Astrocyte of the cerebellum (primary cell): Measurements from ENCODE around the gene CABCOCO1.

Experiments used
- DNase-seq: peaks from one replicate; pipeline ENCODE4 v3.0.0-alpha.2; 2011; ENCODE audit warnings: low read depth
- H3K4me3 ChIP-seq: 2 replicates; pipeline ENCODE4 v1.5.1; 2011; ENCODE audit warnings: mild to moderate bottlenecking, low read depth, low read length, moderate library complexity
- CTCF ChIP-seq: IDR thresholded peaks from 2 replicates; pipeline ENCODE4 v1.5.1; 2012; ENCODE audit warnings: low read length, low read depth, moderate library complexity, mild to moderate bottlenecking; ENCODE audit errors: missing control alignments
- in situ Hi-C: cut with HindIII; loops from 2 replicates; pipeline ENCODE4 v1.10.0; 2017; ENCODE audit warnings: low sequenced_read_pairs

Gene CABCOCO1

DNA sequence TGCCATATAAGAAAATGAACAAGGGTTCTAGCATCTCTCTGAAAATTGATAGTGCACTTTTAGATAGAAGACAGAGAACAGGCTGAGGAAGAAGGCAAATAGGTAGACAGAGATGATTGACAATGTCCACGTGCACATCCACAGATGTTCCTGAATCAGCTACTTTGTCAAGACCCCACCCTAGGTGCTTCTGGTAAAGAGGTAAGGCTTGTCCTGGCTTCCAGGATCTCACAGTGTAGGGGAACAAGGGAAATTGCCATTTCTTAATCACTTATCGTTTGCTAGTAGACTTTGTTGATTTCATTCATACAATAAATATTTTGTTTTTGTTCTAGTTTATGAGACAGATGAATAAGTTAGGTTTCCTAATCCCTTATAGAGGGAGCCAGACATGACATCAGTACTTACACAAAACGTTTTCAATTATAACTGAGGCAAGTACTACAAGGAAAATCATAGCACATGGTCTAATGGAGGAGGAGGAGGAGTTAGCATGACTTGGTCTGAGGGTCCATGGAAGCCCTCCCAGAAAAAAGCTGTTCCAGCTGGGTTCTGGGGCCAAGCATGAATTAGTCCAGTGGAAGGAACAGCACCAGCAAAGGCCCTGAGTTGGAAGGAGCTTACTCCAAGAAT is 122.9 kb downstream of the CABCOCO1 start:
- in situ Hi-C loops, result no loop called here
- TF ChIP-seq CTCF, result no peak
- no peak overlapping the region for H3K4me3 ChIP-seq
- DNase-seq, result no peak

DNA sequence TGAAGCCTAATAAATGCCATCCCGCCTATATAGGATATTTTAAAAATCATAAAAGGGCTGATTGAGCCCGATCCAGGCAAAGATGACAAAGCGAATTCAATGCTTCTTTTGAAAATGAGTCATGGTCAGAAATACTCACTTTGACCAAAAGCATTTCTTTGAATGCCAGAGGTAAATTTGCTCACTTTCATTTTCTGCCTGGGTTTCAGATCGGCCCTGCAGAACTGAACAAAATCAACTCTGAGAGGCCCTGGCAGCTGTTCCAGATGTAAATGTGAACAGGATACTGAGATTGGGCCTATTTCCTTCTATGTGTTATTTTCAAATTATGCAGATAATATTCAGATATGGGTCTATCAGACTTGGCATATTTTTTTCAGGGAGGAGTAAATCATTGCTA is 124.0 kb downstream of the CABCOCO1 start:
- H3K4me3 ChIP-seq, result no peak overlapping the region
- in situ Hi-C loops, result no loop called here
- DNase-seq, result peak; percentile 77
- no peak for TF ChIP-seq CTCF

- no peak overlapping the region for H3K4me3 ChIP-seq
- no peak for TF ChIP-seq CTCF
- DNase-seq, result no peak
- in situ Hi-C loops, result no loop called here
These were observed 124.4 kb downstream of the CABCOCO1 start for GRCh38 chr10:61787170-61787569.

GRCh38 chr10:61789031-61789430 is 126.3 kb downstream of the CABCOCO1 start:
- no peak overlapping the region for H3K4me3 ChIP-seq
- in situ Hi-C loops, result no loop called here
- TF ChIP-seq CTCF, result no peak
- no peak for DNase-seq

- H3K4me3 ChIP-seq, result no peak overlapping the region
- in situ Hi-C loops, result no loop called here
- DNase-seq, result peak; percentile 13
- no peak for TF ChIP-seq CTCF
These were observed 128.5 kb downstream of the CABCOCO1 start for GRCh38 chr10:61791216-61791615.

GRCh38 chr10:61792097-61792716 is 129.5 kb downstream of the CABCOCO1 start:
- TF ChIP-seq CTCF, result no peak
- no peak overlapping the region for H3K4me3 ChIP-seq
- no peak for DNase-seq
- in situ Hi-C loops, result no loop called here
